ENCODE data around the gene MACROD2.
"Not testable (repeated sequence)": the region's sequence is repeated elsewhere in the genome, so short reads cannot be mapped to it uniquely, and the experiment has no call there.

Gene MACROD2

DNA sequence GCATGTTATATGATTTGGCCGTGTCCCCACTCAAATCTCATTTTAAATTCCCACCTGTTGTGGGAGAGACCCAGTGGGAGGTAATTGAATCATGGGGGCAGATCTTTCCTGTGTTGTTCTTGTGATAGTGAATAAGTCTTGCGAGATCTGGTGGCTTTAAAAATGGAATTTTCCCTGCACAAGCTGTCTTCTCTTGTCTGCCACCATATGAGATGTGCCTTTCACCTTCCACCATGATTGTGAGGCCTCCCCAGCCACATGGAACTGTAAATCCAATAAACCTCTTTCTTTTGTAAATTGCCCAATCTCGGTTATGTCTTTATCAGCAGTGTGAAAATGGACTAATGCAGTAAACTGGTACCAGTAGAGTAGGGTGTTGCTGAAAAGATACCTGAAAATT, 986.2 kb downstream of the MACROD2 start:
- not testable (repeated sequence) for DNase-seq

DNA sequence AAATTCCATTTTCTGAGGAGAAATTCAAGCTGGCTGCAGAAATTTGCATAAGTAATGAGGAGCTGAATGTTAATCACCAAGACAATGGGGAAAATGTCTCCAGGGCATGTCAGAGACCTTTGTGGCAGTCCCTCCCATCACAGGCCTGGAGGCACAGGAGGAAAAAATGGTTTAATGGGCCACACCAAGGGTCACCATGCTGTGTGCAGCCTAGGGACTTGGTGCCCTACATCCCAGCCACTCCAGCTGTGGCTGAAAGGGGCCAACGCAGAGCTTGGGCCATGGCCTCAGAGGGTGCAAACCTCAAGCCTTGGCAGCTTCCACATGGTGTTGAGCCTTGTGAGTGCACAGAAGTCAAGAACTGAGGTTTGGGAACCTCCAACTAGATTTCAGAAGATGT, 987.0 kb downstream of the MACROD2 start:
- not testable (repeated sequence) for DNase-seq

DNA sequence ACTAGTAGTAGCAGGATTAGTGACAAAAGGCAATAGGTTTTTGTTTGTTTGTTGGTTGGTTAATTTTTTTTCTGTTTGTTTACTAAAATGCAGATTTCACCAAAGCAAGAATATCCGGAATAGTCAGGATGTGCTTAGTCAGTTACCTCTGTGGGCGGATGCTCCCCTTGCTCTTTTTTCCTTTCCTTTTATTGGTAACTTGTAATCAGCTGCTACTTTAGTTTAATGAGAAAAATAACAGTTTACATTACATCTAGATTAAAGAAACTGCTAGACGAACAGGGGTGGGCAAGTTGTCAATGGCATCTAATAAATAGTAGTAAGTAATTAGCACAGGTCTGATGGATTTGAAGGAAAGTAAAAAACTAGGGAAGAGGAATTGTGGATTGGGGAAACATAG, 989.0 kb downstream of the MACROD2 start:
- DNase-seq = no peak

GRCh38 chr20:14984768-14985622, 989.7 kb downstream of the MACROD2 start:
- DNase-seq = no peak

DNA sequence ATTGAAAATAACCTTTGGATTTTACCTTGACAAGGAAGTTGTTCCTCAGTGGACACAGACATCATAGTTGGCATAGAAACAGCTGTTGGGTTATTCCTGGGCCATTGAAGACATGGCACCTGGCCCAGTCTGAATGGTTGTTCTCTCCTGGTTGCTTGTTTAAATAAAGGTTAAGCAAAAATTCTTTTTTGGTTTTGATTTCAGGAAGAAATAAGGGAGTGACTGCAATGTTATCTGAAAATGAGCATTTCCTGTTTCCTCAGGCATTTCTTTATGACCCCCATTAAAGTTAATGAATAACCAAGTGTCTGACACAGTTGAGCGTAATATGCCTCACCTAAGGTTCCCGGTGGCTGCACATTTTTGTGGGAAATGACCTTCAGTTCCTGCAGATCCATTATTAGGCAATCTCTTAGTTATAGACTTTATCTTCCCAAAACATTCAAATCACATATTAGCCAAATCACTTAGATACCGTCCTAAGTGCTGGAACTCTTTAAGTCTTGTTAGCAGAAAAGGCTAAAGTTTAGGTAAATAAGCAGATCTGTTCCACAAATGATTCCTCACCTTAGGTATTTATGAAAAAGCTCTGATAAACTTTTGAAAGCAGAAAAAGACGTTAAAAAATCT, 990.8 kb downstream of the MACROD2 start:
- peak; percentile 81 for DNase-seq

- DNase-seq = no peak
These were observed 991.3 kb downstream of the MACROD2 start for GRCh38 chr20:14986656-14987055.

GRCh38 chr20:14989535-14990290, 994.4 kb downstream of the MACROD2 start:
- DNase-seq = no peak

GRCh38 chr20:14991023-14991422, 995.7 kb downstream of the MACROD2 start:
- DNase-seq = no peak

GRCh38 chr20:14992153-14992552, 996.8 kb downstream of the MACROD2 start:
- DNase-seq = no peak

GRCh38 chr20:14992961-14993360, 997.6 kb downstream of the MACROD2 start:
- no peak for DNase-seq

DNA sequence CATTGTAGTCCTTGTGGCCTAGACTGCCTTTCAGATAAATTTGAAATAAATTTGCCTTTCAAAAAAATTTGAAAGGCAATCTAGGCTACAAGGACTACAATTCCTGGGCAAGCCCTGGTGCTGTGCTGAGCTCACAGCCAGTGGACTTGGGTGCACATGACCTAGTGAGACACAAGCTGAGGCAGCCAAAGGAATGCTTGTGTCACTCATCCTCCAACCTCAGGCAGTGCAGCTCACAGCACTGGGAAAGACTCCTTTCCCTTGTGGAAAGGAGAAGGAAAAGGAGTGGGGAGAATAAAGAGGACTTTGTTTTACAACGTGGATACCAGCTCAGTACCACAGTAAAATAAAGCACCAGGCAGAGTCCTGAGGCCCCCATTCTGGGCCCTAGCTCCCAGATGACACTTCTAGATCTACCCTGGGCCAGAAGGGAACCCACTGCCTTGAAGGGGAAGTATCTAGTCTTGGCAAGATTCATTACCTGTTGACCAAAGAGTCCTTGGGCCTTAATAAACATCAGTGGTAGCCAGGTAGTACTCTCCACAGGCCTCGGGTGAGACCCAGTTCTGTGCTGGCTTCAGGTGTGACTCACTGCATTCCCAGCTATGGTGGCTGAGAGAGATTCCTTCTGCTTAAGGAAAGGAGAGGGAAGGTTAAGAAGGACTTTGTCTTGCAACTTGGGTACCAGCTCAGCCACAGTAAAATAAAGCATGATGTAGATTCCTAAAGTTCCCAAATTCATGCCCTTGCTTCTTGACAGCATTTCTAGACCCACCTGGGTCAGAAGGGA, 1001.8 kb downstream of the MACROD2 start:
- DNase-seq = no peak

DNA sequence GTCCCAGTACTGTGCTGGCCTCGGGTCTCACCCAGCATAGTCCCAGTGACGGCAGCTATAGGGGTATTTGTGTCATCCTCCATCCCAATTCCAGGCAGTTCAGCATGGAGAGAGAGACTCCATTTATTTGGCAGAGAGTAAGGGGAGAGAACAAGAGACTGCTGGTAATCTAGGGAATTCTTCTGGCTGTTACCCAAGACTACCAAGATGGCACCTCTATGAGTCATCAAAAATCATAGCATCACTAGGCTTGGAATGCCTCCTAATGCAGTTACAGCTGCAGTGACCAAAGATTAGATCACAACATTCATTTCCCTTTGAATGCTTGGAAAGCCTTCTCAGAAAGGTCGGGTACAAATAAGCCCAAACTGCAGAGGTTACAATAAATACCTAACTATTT, 1002.5 kb downstream of the MACROD2 start:
- no peak for DNase-seq

- no peak for DNase-seq
These were observed 1010.1 kb downstream of the MACROD2 start for GRCh38 chr20:15005300-15005986.

DNA sequence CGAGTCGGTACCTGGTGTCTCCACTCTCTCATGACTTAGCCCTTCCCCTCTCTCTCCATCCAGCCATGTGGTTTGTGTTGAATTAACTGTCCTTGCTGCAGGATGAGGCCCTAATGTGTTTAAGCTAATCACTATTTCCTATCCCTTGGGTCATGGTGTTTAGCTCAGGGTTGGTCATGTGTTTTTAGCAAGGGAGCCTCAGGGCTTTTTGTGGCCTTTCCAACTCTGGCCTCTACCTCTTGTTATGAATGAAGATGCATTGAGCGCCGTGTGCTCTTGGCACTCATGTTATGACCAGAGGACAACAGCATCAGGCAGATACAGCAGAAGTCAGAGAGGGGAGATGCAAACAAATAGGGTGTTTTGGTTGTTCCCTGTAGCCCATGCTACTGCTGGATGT, 1016.3 kb downstream of the MACROD2 start:
- DNase-seq = no peak

GRCh38 chr20:15012566-15012965, 1017.2 kb downstream of the MACROD2 start:
- no peak for DNase-seq

- not testable (repeated sequence) for DNase-seq
These were observed 1021.6 kb downstream of the MACROD2 start for GRCh38 chr20:15016875-15017274.

GRCh38 chr20:15018966-15019365, 1023.6 kb downstream of the MACROD2 start:
- DNase-seq = no peak

DNA sequence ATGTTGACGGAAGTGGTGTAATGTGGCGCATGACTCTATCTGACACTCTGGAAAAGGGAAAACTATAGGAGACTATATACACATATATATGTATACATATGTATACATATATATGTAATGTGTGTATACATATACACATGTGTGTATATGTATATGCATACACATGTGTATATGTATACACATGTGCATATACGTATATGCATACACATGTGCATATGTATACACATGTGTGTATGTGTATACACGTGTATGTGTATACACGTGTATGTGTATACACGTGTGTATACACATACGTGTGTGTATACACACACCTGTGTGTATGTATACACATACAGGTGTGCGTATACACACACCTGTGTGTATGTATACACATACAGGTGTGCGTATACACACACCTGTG, 1025.5 kb downstream of the MACROD2 start:
- DNase-seq = no peak

DNA sequence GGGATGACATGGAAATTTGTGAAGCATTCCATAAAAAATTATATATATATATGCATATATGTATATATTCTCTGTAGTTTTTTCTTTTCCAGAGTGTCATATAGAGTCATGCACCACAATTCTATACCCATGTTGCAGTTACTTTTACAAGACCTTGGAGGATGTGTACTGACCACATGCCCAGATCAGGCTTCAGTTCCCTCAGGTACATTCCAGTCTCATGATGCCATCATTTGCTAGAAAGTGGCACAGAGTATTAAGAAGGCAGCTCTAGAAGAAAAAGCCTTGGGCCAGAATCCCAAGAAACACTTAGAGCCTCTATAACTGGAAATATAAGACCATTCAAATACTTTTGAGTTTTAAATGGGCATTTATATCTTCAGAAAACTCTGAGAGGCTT, 1027.6 kb downstream of the MACROD2 start:
- DNase-seq = no peak

DNA sequence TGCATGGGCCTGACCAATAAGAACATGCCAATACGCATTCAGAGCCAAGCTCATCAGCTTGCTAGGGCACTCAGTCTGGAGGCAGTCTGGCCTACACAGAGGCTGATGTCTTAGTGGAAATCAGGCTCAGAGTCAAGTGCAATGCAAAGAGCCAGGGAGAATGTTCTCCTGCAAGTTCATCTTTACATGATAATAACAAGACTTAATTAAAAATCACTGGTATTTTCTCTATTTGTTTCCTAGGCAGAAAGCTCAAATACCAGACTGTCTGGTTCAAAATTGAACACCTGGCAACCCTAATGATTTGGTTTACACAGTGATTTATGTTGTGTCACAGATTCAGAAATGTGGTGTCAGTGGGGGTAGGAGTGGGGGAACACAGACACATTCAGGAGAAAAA, 1031.4 kb downstream of the MACROD2 start:
- DNase-seq = no peak

- DNase-seq = no peak
These were observed 1035.5 kb downstream of the MACROD2 start for GRCh38 chr20:15030826-15031225.

Data from NCI-H2029 (cell line).